ENCODE data around the gene SUGP1. TPM values are rescaled to one million over a fixed set of nuclear protein-coding genes. Genes with fewer than 3 reads are reported as not detected.

Gene SUGP1
- total RNA-seq, 2 donors from 2014 or later = 50.2 to 51.1 TPM

- Mint-ChIP-seq H3K27ac (no peak overlapping the region), H3K9me3 (no peaks in the 10 kb centered on the region), H3K27me3 (peaks cover 3% of the 10 kb centered on the region), H3K4me3 (no peak overlapping the region), H3K4me1 (no peaks in the 10 kb centered on the region), H3K36me3 (ENCODE audit: low read depth) (no peaks in the 10 kb centered on the region)
- no peak for ATAC-seq (replicated peaks)
Measured at GRCh38 chr19:19226204-19226603, 94.1 kb downstream of the SUGP1 start.

Other genes with a start within 250 kb of the SUGP1 start
- 10 to 100 TPM; 21.0 to 22.4 TPM for gene TMEM161A, start 182.0 kb downstream of the SUGP1 start, total RNA-seq
- gene MEF2B, start 150.2 kb downstream of the SUGP1 start, total RNA-seq = 1 to 10 TPM in 1 of 2 donors, under 1 TPM in 1; 0.17 to 2.0 TPM
- 10 to 100 TPM; 14.9 to 28.2 TPM for gene BORCS8, start 128.4 kb downstream of the SUGP1 start, total RNA-seq
- gene RFXANK, start 128.3 kb downstream of the SUGP1 start, total RNA-seq = 10 to 100 TPM; 88.9 to 95.8 TPM
- 10 to 100 TPM; 39.5 to 50.9 TPM for gene NR2C2AP, start 117.1 kb downstream of the SUGP1 start, total RNA-seq
- gene NCAN, start 108.6 kb downstream of the SUGP1 start, total RNA-seq = not detected
- not detected for gene TM6SF2, start 47.2 kb downstream of the SUGP1 start, total RNA-seq
- 10 to 100 TPM; 58.8 to 67.9 TPM for gene MAU2, start 320 bp upstream of the SUGP1 start, total RNA-seq
- 100 to 1,000 TPM in 1 of 2 donors, 10 to 100 TPM in 1; 88.0 to 160 TPM for gene GATAD2A, start 85.2 kb upstream of the SUGP1 start, total RNA-seq
- gene TSSK6, start 195.0 kb upstream of the SUGP1 start, total RNA-seq = 1 to 10 TPM; 4.1 to 4.5 TPM
- 100 to 1,000 TPM; 276 to 397 TPM for gene NDUFA13, start 195.7 kb upstream of the SUGP1 start, total RNA-seq
- gene YJEFN3, start 208.4 kb upstream of the SUGP1 start, total RNA-seq = 10 to 100 TPM in 1 of 2 donors, 1 to 10 TPM in 1; 6.7 to 10.3 TPM
- under 1 TPM; 0.26 to 0.97 TPM for gene CILP2, start 217.8 kb upstream of the SUGP1 start, total RNA-seq

All from activated T-helper 17 cell treated with anti-CD3 and anti-CD28 coated beads, Interleukin-2, amount 50 U/mL, for 72 hours (primary cell).